ELR (cell line): ENCODE results near the gene RSPO4.
A peak's percentile ranks its signal among the peaks of the same experiment; 100 is the strongest.
"Not testable (repeated sequence)": the region's sequence is repeated elsewhere in the genome, so short reads cannot be mapped to it uniquely, and the experiment has no call there.

ENCODE experiments used
- DNase-seq: peaks from one replicate; pipeline ENCODE4 v3.0.0-alpha.2; 2015; ENCODE audit warnings: low read depth

Gene RSPO4

DNA sequence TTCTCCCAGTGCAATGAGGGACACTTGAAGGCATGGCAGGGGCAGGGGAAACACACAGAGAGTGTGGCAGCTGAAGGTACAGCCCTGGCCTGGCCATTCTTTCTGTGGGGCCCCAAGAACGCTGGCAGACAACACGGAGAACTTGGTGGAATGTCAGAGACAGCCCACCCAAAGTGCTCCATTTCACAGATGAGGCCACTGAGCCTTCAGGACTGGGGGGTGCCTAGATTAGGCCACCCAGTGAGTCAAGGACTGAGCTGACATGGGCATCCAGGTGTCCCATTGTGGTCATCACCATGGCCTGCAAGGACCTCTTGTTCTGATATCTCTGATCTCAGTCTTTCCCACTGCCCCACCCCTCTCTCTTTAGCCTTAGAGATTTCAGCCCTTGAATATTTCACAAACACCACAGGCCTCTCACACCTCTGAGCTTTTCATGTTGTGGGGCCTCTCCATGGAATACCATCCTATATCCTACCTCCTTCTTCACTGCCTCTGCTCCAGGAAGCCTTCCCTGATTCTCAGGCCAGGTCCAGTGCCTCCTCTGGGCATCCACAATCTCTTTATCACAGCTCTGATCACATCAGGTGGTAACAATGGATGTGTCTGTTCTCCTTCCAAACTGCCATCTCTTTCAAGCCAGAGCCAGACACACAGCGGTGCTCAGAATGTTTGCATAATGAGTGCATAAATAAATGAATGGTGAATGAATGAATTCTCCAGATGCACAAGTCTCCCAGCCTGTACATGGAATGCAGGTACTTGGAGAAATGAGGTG is 2.0 kb upstream of the RSPO4 start:
- DNase-seq: no peak

- no peak for DNase-seq
Measured at GRCh38 chr20:1002682-1003561, 811 bp upstream of the RSPO4 start.

GRCh38 chr20:1001116-1001515 is 995 bp downstream of the RSPO4 start:
- no peak for DNase-seq

- DNase-seq: no peak
Measured at GRCh38 chr20:998231-998830, 3.8 kb downstream of the RSPO4 start.

- no peak for DNase-seq
Measured at GRCh38 chr20:997486-997885, 4.6 kb downstream of the RSPO4 start.

DNA sequence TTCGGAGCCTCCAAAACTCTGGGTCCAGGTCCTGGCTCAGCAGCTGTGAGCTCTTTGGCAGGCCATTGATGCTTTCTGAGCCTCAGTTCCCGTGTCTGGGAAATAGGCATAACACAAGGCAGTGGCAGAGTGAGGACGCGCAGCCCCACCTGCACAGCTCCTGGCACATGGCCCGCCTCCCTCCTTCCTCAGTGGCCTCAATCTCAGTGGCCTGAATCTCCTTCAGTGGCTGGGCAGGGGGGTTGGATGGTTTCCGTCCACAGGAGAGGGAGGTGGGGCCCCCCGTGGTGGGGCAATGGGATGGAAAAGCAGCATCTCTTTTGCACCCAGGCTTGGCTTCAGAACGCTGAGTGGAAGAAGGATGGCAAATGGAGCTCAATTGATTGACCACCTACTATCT is 5.1 kb downstream of the RSPO4 start:
- no peak for DNase-seq

- DNase-seq: no peak
Measured at GRCh38 chr20:995170-995569, 6.9 kb downstream of the RSPO4 start.

DNA sequence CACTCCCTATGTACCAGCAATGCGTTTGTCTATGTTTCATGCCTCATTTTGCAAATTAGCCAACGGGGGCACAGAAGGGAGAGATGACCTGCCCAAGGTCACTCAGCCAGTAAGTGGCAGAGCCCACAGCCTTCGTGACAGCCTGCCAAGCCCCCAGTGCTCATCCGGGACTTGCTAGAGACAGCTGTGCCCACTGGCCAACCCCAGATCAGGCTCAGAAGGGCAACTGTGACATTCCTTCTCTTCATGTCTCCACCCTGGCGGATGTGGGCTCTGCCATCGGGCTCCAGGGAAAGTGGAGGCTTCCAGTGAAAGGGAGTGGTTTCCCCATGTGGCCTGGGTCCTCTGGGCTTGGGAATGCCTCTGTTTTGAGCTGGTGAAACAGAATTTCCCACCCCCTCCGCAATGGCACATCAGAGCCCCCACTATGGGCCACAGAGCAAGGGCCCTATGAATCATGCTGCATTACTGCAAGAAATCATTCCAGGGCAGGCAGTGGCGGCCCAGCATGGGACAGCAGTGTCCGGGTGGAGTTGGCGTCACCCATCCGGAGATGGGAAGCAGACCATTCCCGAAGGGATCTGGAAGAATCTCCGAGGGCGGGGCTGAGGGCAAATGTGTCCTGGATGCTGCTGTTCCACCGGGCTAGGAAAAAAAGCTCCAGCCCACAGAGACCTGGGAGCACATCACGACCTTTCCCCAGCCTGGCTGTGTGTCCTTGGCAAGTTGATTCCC is 9.1 kb downstream of the RSPO4 start:
- DNase-seq: no peak

DNA sequence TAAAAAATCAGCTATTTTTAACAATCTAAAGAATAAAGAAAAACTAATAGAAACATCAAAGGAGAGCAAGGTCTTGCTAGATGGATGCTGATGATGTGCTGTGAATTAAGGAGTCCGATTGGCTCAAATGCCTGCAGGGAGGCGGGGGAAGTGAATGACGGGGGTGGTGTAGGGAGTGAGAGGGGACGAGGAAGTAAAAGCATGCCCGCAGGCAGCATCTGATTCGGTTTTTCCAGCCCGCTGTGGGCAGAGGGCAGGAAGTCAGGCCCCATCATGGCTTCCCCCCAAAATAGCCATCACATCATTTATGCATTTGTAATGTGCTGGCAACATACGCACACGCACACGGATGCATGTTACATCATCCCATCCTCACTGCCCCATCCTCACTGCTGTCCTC is 10.3 kb downstream of the RSPO4 start:
- no peak for DNase-seq

- no peak for DNase-seq
Measured at GRCh38 chr20:990293-990959, 11.7 kb downstream of the RSPO4 start.

DNA sequence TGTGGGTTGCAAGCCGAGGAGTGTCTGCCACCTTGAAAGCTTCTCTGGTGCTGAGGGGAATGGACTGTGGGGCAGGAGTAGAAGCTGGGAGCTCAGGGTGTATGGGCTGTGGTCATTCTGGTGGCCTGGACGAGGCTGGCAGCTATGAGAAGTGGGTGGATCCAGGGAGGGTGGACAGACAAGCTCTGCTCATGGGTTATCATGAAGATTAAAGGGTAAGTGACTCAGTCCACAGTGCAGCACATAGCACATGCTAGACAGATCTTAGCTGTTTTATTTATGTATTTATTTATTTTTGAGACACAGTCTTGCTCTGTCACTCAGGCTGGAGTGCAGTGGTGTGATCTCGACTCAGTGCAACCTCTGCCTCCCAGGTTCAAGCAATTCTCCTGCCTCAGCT is 13.8 kb downstream of the RSPO4 start:
- DNase-seq: no peak

GRCh38 chr20:987677-988076 is 14.4 kb downstream of the RSPO4 start:
- no peak for DNase-seq

GRCh38 chr20:986733-987355 is 15.3 kb downstream of the RSPO4 start:
- DNase-seq: peak; percentile 32

DNA sequence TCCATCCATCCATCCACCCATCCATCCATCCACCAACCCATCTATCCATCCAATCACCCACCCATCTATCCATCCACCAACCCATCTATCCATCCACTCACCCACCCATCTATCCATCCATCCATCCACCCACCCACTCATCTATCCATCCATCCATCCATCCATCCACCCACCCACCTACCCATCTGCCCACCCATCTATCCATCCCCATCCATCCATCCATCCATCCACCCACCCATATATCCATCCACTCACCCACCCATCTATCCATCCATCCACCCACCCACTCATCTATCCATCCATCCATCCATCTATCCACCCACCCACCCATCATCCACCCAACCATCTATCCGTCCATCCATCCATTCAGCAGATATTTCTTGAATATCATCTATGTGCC is 17.1 kb downstream of the RSPO4 start:
- DNase-seq: not testable (repeated sequence)

DNA sequence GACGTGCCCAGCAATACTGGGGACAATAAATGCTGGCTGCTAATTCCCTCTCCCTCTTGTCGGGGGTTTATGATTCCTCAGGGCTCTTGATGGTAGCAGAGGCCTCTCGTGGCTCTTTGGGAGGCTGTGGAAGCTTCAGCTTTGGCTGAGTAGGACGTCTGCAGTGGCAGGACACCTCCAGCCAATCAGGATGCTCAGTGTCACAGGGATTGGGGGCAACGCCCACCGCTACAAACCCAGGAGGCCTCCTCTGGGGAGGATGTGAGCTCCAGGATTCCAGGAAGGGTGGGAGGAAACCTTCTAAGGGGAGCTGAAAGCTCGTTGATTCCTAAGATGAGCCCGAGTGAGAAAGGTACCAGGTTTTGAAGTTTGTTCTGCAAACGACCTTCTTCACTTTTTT is 19.4 kb downstream of the RSPO4 start:
- DNase-seq: no peak

- no peak for DNase-seq
Measured at GRCh38 chr20:977021-977420, 25.1 kb downstream of the RSPO4 start.

GRCh38 chr20:976033-976432 is 26.1 kb downstream of the RSPO4 start:
- DNase-seq: no peak

DNA sequence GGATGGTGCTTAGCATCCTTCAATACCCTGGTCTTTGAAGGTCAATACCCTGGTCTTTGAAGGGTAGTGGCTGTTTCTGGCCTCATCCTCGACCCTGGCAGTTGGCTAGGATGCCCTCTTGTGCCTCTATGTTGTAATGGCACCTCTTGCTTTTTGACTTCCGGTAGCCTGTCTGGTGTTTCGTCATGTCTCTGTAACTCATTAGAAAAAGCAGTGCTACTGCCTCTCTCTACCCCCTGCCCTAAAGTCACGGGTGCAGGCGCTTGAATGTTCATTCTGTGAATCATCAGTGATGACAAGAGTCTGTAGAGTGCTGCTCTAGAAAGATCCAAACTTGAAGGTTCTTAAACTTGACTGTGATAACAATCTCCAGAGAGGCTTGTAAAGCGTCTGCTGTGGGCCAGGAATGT is 28.3 kb downstream of the RSPO4 start:
- DNase-seq: peak; percentile 64

DNA sequence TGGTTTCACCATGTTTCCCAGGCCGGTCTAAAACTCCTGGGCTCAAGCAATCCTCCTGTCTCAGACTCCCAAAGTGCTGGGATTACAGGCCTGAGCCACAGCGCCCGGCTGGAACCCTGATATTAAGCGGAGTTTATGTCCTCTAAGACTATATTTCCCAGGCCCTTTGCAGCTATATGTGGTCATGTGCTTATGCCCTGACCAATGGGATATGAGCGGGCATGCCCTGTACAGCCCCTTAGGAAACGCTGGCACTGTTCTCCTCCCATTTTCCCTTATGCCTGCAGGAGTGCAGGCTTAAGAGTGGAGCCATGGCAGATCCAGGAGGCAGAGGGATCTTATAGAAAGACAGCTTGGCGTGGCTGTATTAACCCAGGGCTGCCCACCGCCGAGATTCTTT is 29.9 kb downstream of the RSPO4 start:
- no peak for DNase-seq

DNA sequence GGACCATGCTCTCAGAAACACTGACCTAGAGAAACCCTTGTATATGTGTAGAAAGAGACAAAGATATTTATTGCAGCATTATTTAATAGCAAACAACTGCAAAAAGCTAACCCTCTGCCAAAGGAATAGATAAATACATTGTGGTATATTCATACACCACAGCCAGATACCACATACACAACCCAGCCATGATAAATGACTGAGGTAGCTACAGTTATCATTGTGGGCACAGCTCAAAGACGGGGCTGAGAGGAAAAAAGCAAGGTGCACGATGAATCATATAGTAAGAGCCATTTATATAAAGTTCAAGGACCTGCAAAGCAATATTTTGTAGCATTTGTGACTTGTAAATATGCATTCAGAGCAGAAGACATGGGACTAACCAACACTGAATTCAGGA is 30.8 kb downstream of the RSPO4 start:
- no peak for DNase-seq

DNA sequence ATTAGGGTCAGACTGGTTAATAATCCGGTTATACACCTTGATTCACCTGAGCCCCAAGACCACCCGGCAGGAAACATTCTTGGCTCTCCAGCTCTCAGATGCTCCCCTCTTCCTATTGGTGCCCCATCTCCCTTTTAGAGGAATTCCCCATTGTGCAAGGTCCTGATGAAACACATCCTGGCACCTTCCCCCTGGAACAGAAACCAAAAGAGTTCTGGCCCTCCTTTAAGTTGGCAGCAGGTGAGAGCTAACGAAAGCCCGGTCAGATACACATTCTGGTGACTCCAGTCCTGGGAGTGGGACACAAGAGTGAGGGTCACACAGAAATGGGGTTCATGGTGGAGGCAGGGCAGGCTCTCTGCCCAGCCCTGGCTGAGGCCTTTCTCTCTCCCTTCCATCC is 32.2 kb downstream of the RSPO4 start:
- no peak for DNase-seq
